Endometrium (tissue), 2 donors: Measurements from ENCODE around the gene ANXA2R.
"Not testable (repeated sequence)": the region's sequence is repeated elsewhere in the genome, so short reads cannot be mapped to it uniquely, and the experiment has no call there.

Experiments
- FAIRE-seq: peaks from 2 replicates; lab custom pipeline; 2012; peaks lifted over from hg19 to GRCh38; lab: Jason Lieb, UNC
- donor health status: control.
- donor health status: control.

ANXA2R gene

GRCh38 chr5:43060020-43060419 lies 19.9 kb upstream of the ANXA2R start:
- FAIRE-seq, result not testable (repeated sequence)

GRCh38 chr5:43055098-43055497 lies 15.0 kb upstream of the ANXA2R start:
- not testable (repeated sequence) for FAIRE-seq

- no peak for FAIRE-seq
These were observed 11.6 kb upstream of the ANXA2R start for GRCh38 chr5:43051684-43052083.

GRCh38 chr5:43050384-43050783 lies 10.3 kb upstream of the ANXA2R start:
- FAIRE-seq, result no peak

GRCh38 chr5:43049236-43049635 lies 9.1 kb upstream of the ANXA2R start:
- FAIRE-seq, result no peak

- no peak for FAIRE-seq
These were observed 6.4 kb upstream of the ANXA2R start for GRCh38 chr5:43046474-43046873.

GRCh38 chr5:43045236-43045635 lies 5.1 kb upstream of the ANXA2R start:
- FAIRE-seq, result no peak

- FAIRE-seq, result no peak
These were observed 4.2 kb upstream of the ANXA2R start for GRCh38 chr5:43044181-43044914.

- no peak for FAIRE-seq
These were observed 3.3 kb upstream of the ANXA2R start for GRCh38 chr5:43043400-43043756.

GRCh38 chr5:43042626-43043399 lies 2.7 kb upstream of the ANXA2R start:
- FAIRE-seq, result no peak

- FAIRE-seq, result no peak
These were observed 2.1 kb upstream of the ANXA2R start for GRCh38 chr5:43042176-43042625.

GRCh38 chr5:43041669-43042175 lies 1.6 kb upstream of the ANXA2R start:
- no peak for FAIRE-seq

- no peak for FAIRE-seq
These were observed 1.1 kb upstream of the ANXA2R start for GRCh38 chr5:43041110-43041668.

- no peak for FAIRE-seq
These were observed 440 bp downstream of the ANXA2R start for GRCh38 chr5:43039471-43040286.

- peak; percentile 35 for FAIRE-seq
These were observed 1.0 kb downstream of the ANXA2R start for GRCh38 chr5:43039152-43039470.

- FAIRE-seq, result no peak
These were observed 1.6 kb downstream of the ANXA2R start for GRCh38 chr5:43038496-43038989.

GRCh38 chr5:43037636-43038495 lies 2.3 kb downstream of the ANXA2R start:
- FAIRE-seq, result no peak

GRCh38 chr5:43036856-43037635 lies 3.1 kb downstream of the ANXA2R start:
- FAIRE-seq, result no peak

GRCh38 chr5:43036409-43036808 lies 3.7 kb downstream of the ANXA2R start:
- no peak for FAIRE-seq

GRCh38 chr5:43034591-43034968 lies 5.5 kb downstream of the ANXA2R start:
- no peak for FAIRE-seq
